CD14-positive monocyte (primary cell): ENCODE measurements around the gene ARHGAP33. TPM values are rescaled to one million over a fixed set of nuclear protein-coding genes. Genes with fewer than 3 reads are reported as not detected.
A peak's percentile ranks its signal among the peaks of the same experiment; 100 is the strongest.

Experiments
- DNase-seq, 3 donors: peaks; one replicate each; pipeline ENCODE4 v3.0.0-alpha.2; 2011 to 2022
- H2AFZ ChIP-seq: 2 replicates; pipeline ENCODE4 v1.6.0; 2012; ENCODE audit warnings: mild to moderate bottlenecking, low read depth, low read length, inconsistent platforms; ENCODE audit not compliant: insufficient read depth, poor library complexity, severe bottlenecking
- H3K27ac ChIP-seq, 2 donors: 1 replicate in 1 of 2; 2 replicates in 1 of 2; pipeline ENCODE4 v1.5.1; 2012 to 2013; ENCODE audit warnings: low read length in 2 of 2, control low read depth in 1 of 2, inconsistent platforms in 1 of 2, low read depth in 1 of 2, mild to moderate bottlenecking in 1 of 2
- H3K27me3 ChIP-seq, 2 donors: one replicate each; pipeline versions ENCODE4 v1.6.0 to v1.6.1; 2011 to 2013; ENCODE audit warnings: low read length in 2 of 2; ENCODE audit not compliant: control insufficient read depth in 2 of 2, insufficient read depth in 2 of 2
- H3K36me3 ChIP-seq, 2 donors: replicated peaks in 1 of 2; 1 replicate in 1 of 2; 2 replicates in 1 of 2; pipeline versions ENCODE4 v1.5.1 to v1.6.1; 2012 to 2013; ENCODE audit warnings: low read length in 2 of 2, control low read depth in 1 of 2, inconsistent platforms in 1 of 2, mild to moderate bottlenecking in 1 of 2; ENCODE audit not compliant: insufficient read depth in 2 of 2, control insufficient read depth in 1 of 2
- H3K4me1 ChIP-seq, 2 donors: 1 replicate in 1 of 2; 2 replicates in 1 of 2; pipeline versions ENCODE4 v1.5.1 to v1.6.1; 2012 to 2013; ENCODE audit warnings: low read length in 2 of 2, control low read depth in 1 of 2, inconsistent platforms in 1 of 2, mild to moderate bottlenecking in 1 of 2, moderate library complexity in 1 of 2; ENCODE audit not compliant: insufficient read depth in 2 of 2, control insufficient read depth in 1 of 2
- H3K4me2 ChIP-seq: replicated peaks from 2 replicates; pipeline ENCODE3; 2012; ENCODE audit warnings: low read length, moderate library complexity, mild to moderate bottlenecking; ENCODE audit not compliant: poor library complexity, severe bottlenecking; ENCODE audit errors: extremely low read depth
- H3K4me3 ChIP-seq, 3 experiments: fragments of 200-600 bp in 1 of 3; sonication (generic) in 1 of 3; replicated peaks in 1 of 3; 1 replicate in 2 of 3; 2 replicates in 1 of 3; pipeline ENCODE4 v1.5.1; 2011 to 2013; ENCODE audit warnings: low read length in 3 of 3, mild to moderate bottlenecking in 3 of 3, control low read depth in 2 of 3, low read depth in 2 of 3, inconsistent platforms in 1 of 3, moderate library complexity in 1 of 3
- H3K79me2 ChIP-seq: 2 replicates; pipeline ENCODE4 v1.6.0; 2012; ENCODE audit warnings: mild to moderate bottlenecking, control low read depth, inconsistent platforms, low read length, moderate library complexity; ENCODE audit not compliant: insufficient read depth
- H3K9ac ChIP-seq: 2 replicates; pipeline ENCODE4 v1.6.0; 2017; ENCODE audit warnings: low read length, mild to moderate bottlenecking; ENCODE audit not compliant: insufficient read depth, poor library complexity, severe bottlenecking
- H3K9me3 ChIP-seq, 2 donors: replicated peaks in 1 of 2; 1 replicate in 1 of 2; 2 replicates in 1 of 2; pipeline versions ENCODE4 v1.5.1 to v1.6.1; 2012 to 2013; ENCODE audit warnings: low read length in 2 of 2, control low read depth in 1 of 2; ENCODE audit not compliant: control insufficient read depth in 1 of 2, insufficient read depth in 1 of 2
- H4K20me1 ChIP-seq: 2 replicates; pipeline ENCODE4 v1.6.0; 2012; ENCODE audit warnings: mild to moderate bottlenecking, low read length, control low read depth, moderate library complexity; ENCODE audit not compliant: insufficient read depth
- H3K27ac Mint-ChIP-seq, 7 donors: one replicate each; pipeline ENCODE4 v1.8.0; 2020; ENCODE audit warnings: mild to moderate bottlenecking in 7 of 7, mixed read lengths in 7 of 7, moderate library complexity in 6 of 7, inconsistent platforms in 2 of 7
- H3K27me3 Mint-ChIP-seq, 3 donors: one replicate each; pipeline ENCODE4 v1.8.0; 2021 to 2022; ENCODE audit warnings: low read depth in 3 of 3, mild to moderate bottlenecking in 3 of 3, mixed read lengths in 3 of 3, moderate library complexity in 3 of 3, inconsistent platforms in 1 of 3
- H3K36me3 Mint-ChIP-seq, 2 donors: one replicate each; pipeline ENCODE4 v1.8.0; 2020; ENCODE audit warnings: mixed read lengths in 2 of 2, inconsistent platforms in 1 of 2, mild to moderate bottlenecking in 1 of 2
- H3K4me1 Mint-ChIP-seq: one replicate; pipeline ENCODE4 v1.8.0; 2020; ENCODE audit warnings: mild to moderate bottlenecking, mixed read lengths
- H3K4me3 Mint-ChIP-seq, 2 donors: one replicate each; pipeline ENCODE4 v1.8.0; 2020; ENCODE audit warnings: mild to moderate bottlenecking in 2 of 2, mixed read lengths in 2 of 2, moderate library complexity in 1 of 2
- H3K9me3 Mint-ChIP-seq, 7 donors: one replicate each; pipeline ENCODE4 v1.8.0; 2020 to 2022; ENCODE audit warnings: mixed read lengths in 7 of 7, mild to moderate bottlenecking in 6 of 7, moderate library complexity in 6 of 7, inconsistent platforms in 2 of 7
- CTCF ChIP-seq: fragments of 200-600 bp; IDR thresholded peaks from one replicate; pipeline ENCODE4 v1.8.0; 2022; ENCODE audit warnings: antibody characterized with exemption, mild to moderate bottlenecking
- WGBS: methylation state at CpG from one replicate; pipeline ENCODE4 v1.1.5; 2013; ENCODE audit warnings: missing lambda C conversion rate; ENCODE audit not compliant: insufficient coverage; 5-methylcytosine and 5-hydroxymethylcytosine counted together
- intact Hi-C, 2 donors: fragments of 100-400 bp; cut with micrococcal nuclease; formaldehyde crosslinking; loops; one replicate each; pipeline versions ENCODE4 v1.15.0 to v1.15.1; 2023
- polyA plus RNA-seq, 3 donors: library from polyadenylated mRNA; depleted of rRNA in 1 of 3; unstranded in 2 of 3; stranded (reverse) in 1 of 3; fragments of 300-500 nt in 2 of 3; fragments of >200 nt in 1 of 3; fragmentation: Illumina TruSeq in 2 of 3; gene quantifications; 1 replicate in 2 of 3; 2 replicates in 1 of 3; pipeline ENCODE4 v1.2.3, GENCODE V29; 2012 to 2021

ARHGAP33 gene
- polyA plus RNA-seq, 3 donors: 8.6 TPM; not detected in 2

- Mint-ChIP-seq H3K4me3 (peak overlapping the region; percentile 88 to 95), H3K27ac (peak overlapping the region; percentile 89 to 97 (median 92)), H3K27me3 (no peaks in the 10 kb centered on the region), H3K9me3 (no peaks in the 10 kb centered on the region), H3K4me1 (peaks cover 40% of the 10 kb centered on the region), H3K36me3 (peaks cover 32 to 48% of the 10 kb centered on the region in 2 donors)
- Histone ChIP-seq H3K9me3 (no peaks in the 10 kb centered on the region), H3K79me2 (peaks cover 37% of the 10 kb centered on the region), H3K4me2 (peak overlapping the region; percentile 100), H3K4me1 (peaks cover 44 to 55% of the 10 kb centered on the region in 2 donors), H3K9ac (peak overlapping the region; percentile 69), H3K36me3 (peaks cover 32 to 40% of the 10 kb centered on the region in 2 donors), H4K20me1 (peaks cover 43% of the 10 kb centered on the region), H3K4me3 (peak overlapping the region; percentile 62 to 100 (median 89)), H2AFZ (peak overlapping the region; percentile 77), H3K27me3 (no peaks in the 10 kb centered on the region), H3K27ac (peak overlapping the region; percentile 63 to 89)
- DNase-seq: peak; percentile 93 to 96 (median 95)
- WGBS: under 1% methylated on average over 62 of the region's 63 CpGs
- intact Hi-C loops: loop anchor here (5.0 to 10.0 kb wide), 8 partner anchors 37 to 1594 kb away; partner anchors contain the start of genes ARHGAP33 (in 1 of the 2), CAPNS1 (in 1 of the 2), COX6B1 (in 1 of the 2) and ETV2 (in 1 of the 2)
- TF ChIP-seq CTCF: peak; percentile 18
Observed at GRCh38 chr19:35740423-35741202, 34.8 kb upstream of the ARHGAP33 start.

- H3K27me3 ChIP-seq: no peaks in the 10 kb centered on the region
- no peaks in the 10 kb centered on the region for H3K27me3 Mint-ChIP-seq
- no CpG with 5 or more reads among the region's 12 CpGs for WGBS
- H3K4me2 ChIP-seq: peak overlapping the region; percentile 100
- H3K79me2 ChIP-seq: peaks cover 42% of the 10 kb centered on the region
- H3K27ac Mint-ChIP-seq: peak overlapping the region; percentile 89 to 97 (median 92)
- H3K36me3 Mint-ChIP-seq: peaks cover 29 to 42% of the 10 kb centered on the region in 2 donors
- peaks cover 41% of the 10 kb centered on the region for H4K20me1 ChIP-seq
- no peaks in the 10 kb centered on the region for H3K9me3 Mint-ChIP-seq
- H3K9me3 ChIP-seq: no peaks in the 10 kb centered on the region
- H3K36me3 ChIP-seq: peaks cover 32 to 35% of the 10 kb centered on the region in 2 donors
- peak; percentile 6 for TF ChIP-seq CTCF
- no peak for DNase-seq
- intact Hi-C loops: loop anchor here (5.0 to 10.0 kb wide), 8 partner anchors 36 to 1594 kb away; partner anchors contain the start of genes ARHGAP33 (in 1 of the 2), CAPNS1 (in 1 of the 2), COX6B1 (in 1 of the 2) and ETV2 (in 1 of the 2)
- H3K9ac ChIP-seq: peak overlapping the region; percentile 69
- peak overlapping the region; percentile 62 to 100 (median 89) for H3K4me3 ChIP-seq
- peak overlapping the region; percentile 77 for H2AFZ ChIP-seq
- H3K4me1 ChIP-seq: peaks cover 50 to 61% of the 10 kb centered on the region in 2 donors
- H3K4me3 Mint-ChIP-seq: peak overlapping the region; percentile 88 to 96
- peak overlapping the region; percentile 84 to 89 for H3K27ac ChIP-seq
- peaks cover 45% of the 10 kb centered on the region for H3K4me1 Mint-ChIP-seq
Observed at GRCh38 chr19:35741203-35741515, 34.2 kb upstream of the ARHGAP33 start.
